Cardiac fibroblast (primary cell): ENCODE data around the gene ANGPTL5.

Experiments
- DNase-seq, 2 donors: peaks; one replicate each; pipeline versions ENCODE4 v3.0.0 to v3.0.0-alpha.2; 2010; ENCODE audit warnings: low read depth in 2 of 2
- H3K4me3 ChIP-seq, 2 donors: replicated peaks in 1 of 2; 1 replicate in 1 of 2; 2 replicates in 1 of 2; pipeline ENCODE4 v1.5.1; 2011; ENCODE audit warnings: low read depth in 2 of 2, low read length in 2 of 2, mild to moderate bottlenecking in 2 of 2, moderate library complexity in 1 of 2
- TF ChIP-seq, protein P1 (sequence below): IDR thresholded peaks from one replicate; pipeline ENCODE4 v1.5.1; 2011; ENCODE audit warnings: low read depth, mild to moderate bottlenecking, low read length, inconsistent platforms

The ANGPTL5 gene

DNA sequence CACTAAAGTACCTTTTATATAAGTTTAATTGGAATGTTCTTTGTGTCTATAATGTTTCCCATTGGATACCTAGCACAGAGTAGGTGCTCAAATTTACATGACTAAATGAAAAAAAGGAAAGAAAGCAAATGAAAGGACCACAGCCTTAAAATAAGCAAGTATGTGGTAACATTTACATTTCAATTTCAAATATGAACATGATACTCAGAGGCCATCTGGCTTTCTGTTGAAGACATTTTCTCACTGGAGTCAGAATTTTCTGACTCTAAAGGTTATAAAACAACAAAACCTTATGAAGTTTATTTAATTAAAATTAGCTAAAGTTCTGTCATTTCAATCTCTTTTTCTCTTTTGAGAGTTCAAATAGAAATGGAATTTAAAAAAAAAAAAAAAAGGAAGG lies 904 bp upstream of the ANGPTL5 start:
- no peak overlapping the region for H3K4me3 ChIP-seq
- TF ChIP-seq, protein P1, sequence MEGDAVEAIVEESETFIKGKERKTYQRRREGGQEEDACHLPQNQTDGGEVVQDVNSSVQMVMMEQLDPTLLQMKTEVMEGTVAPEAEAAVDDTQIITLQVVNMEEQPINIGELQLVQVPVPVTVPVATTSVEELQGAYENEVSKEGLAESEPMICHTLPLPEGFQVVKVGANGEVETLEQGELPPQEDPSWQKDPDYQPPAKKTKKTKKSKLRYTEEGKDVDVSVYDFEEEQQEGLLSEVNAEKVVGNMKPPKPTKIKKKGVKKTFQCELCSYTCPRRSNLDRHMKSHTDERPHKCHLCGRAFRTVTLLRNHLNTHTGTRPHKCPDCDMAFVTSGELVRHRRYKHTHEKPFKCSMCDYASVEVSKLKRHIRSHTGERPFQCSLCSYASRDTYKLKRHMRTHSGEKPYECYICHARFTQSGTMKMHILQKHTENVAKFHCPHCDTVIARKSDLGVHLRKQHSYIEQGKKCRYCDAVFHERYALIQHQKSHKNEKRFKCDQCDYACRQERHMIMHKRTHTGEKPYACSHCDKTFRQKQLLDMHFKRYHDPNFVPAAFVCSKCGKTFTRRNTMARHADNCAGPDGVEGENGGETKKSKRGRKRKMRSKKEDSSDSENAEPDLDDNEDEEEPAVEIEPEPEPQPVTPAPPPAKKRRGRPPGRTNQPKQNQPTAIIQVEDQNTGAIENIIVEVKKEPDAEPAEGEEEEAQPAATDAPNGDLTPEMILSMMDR = no peak
- DNase-seq = no peak

DNA sequence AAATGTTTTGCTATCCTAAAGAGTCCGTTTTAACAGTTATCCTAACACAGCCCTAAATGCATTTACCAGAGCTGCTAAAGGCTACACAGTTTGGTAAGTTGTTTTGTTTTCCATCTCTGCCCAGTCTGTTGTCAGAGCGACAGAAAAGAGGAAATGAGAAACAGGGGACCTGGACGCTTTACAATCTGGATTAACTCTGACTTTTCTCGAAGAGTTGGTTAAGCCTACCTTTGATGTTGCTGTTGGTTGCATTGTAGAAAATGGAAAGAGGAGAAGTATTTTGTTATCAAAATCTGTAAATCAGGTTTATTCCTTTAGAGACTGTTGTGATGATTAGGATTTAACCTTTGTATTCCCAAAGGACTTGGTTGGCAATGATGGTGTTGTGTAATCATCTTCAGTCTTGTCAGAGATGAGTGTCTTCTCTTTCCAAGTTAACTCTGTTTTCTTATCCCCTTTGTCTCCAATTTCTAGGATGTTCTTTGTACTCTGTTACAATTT lies 481 bp downstream of the ANGPTL5 start:
- H3K4me3 ChIP-seq = peak overlapping the region; percentile 77 to 81
- peak; percentile 78 to 81 for DNase-seq
- TF ChIP-seq, protein P1 = no peak

DNA sequence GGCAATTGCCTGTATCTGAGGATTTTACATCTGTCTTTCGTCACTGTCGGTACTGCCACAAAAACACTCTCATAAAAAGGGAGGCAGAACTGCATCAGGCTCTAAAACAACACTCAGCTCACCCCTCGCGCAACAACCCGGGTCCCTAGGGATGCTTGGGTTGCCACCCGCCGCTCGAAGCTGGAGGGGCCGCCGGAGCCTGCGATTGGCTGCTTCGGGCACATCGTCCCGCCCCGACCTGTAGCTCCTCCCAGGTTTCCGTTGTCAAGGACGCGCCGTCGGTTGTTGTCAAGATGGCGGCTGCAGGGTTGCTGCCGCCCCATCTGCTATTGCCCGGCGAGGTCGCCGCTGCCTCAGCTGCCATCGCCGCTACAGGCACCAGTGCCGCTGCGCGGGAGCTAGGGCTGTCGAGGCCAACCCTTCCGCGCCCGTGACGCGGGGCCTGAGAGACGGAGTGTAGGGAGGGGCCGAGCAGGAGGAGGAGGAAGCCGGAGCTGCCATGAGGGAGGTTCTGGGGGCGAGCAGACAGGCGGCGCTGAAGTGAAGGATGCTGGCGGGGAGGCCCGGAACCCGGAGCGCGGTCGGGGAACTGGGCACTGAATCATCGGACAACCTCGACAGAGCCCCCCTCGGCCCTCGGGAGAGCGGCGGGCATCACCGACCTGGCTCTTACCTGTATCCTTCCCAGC lies 1.4 kb downstream of the ANGPTL5 start, which contains the start of gene CEP126:
CEP126 (plus strand) TSS at position 273 of the 689 bp plus-strand sequence; CDS start at position 548, 275 bp downstream.
- TF ChIP-seq, protein P1 = peak; percentile 59
- peak within 1 kb of the TSS; percentile 77 to 81 for H3K4me3 ChIP-seq
- DNase-seq = peak; percentile 98

DNA sequence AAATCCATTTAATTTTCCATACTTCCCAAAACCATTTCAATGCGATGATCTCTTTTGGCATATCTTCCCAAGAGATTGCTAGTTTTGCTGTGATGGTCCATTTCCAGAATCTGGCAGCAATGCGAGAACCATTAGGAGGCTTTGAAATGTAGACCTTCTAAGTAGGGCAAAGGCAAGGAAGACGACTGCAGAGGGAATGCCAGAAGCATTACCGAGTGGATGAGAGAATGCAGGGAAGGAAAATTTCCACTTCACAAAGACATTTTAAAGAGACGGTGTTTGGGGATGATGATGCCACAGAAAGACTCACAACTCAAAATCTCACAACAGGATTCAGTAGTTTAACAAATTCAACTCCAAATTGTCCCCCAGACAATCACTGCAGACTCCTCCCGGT lies 2.0 kb downstream of the ANGPTL5 start:
- TF ChIP-seq, protein P1 = no peak
- DNase-seq = peak in 1 of 2 donors; percentile 65
- H3K4me3 ChIP-seq = peak overlapping the region; percentile 77 to 81

DNA sequence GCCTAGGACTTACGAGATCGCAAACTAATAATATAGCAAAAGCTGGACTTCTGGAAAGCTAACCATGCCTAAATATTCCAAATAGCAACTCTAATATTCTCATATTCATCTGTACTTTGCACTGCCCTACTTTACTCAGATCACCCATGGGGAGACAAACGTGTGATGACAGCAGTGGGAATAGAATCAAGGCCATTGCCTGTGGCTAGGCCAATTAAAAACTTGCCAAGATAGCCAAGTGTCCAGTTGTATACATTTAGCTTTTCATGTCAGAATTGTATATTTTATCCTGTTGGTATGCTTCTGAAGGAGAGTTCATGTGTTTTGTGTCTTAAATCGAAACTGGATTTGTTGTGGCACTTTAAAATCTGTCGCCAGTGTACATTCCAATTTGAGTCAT lies 2.7 kb downstream of the ANGPTL5 start:
- H3K4me3 ChIP-seq = no peak overlapping the region
- TF ChIP-seq, protein P1 = no peak
- DNase-seq = no peak

DNA sequence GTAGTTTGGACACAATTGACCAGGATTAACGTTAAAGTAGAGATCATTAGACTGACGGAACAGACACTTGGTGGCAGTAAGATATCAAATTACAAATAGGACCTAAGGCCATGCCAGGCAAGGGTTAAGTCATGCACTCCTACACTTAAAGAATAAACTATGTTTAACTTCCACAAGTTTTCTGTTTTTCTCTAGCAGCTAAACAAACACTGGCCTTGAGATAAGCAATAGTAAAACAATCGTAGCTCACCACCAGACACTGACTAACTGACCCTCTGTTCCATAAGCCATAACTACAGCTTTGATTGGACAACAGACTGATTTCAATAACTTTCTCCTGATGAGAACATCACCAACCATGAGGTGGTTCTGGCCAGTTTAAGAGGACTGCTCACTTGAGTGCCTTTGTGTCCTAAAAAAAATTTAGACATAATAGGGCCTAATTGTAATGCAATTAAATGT lies 3.5 kb downstream of the ANGPTL5 start:
- TF ChIP-seq, protein P1 = no peak
- DNase-seq = peak; percentile 44 to 90
- no peak overlapping the region for H3K4me3 ChIP-seq
